A549 (cell line): Measurements from ENCODE around the gene PIK3IP1. TPM values are rescaled to one million over a fixed set of nuclear protein-coding genes. Genes with fewer than 3 reads are reported as not detected.

Experiments used
- ATAC-seq, 2 experiments: fragments of 200-7000 bp in 1 of 2; fragments of >200 bp in 1 of 2; cut with Nextera tagmentation in 1 of 2; cut with Tn5 transposase in 1 of 2; 3 replicates each; pipeline versions ENCODE4 v1.8.0 to v1.9.1; 2018 to 2020; ENCODE audit warnings: mild to moderate bottlenecking in 1 of 2, moderate library complexity in 1 of 2
- CTCF ChIA-PET: fragments of 300-600 bp; sonication (Branson Sonifier 250); formaldehyde crosslinking; extraction: SDS; loops from one replicate; lab custom pipeline; 2021; ENCODE audit warnings: antibody characterized with exemption, inconsistent platforms; lab: Yijun Ruan, JAX
- POLR2A ChIA-PET: fragments of 350-600 bp; formaldehyde crosslinking; extraction: SDS; loops from one replicate; lab custom pipeline; 2021; ENCODE audit warnings: antibody characterized with exemption, inconsistent platforms; lab: Yijun Ruan, JAX
- DNase-seq, 2 experiments: peaks; one replicate each; pipeline versions ENCODE4 v3.0.0 to v3.0.0-alpha.2; 2011 to 2016; ENCODE audit warnings: low read depth in 1 of 2, low spot score in 1 of 2
- FAIRE-seq: peaks from 2 replicates; lab custom pipeline; 2011; peaks lifted over from hg19 to GRCh38; lab: Jason Lieb, UNC
- H3K27ac ChIP-seq, 2 experiments: fragments of >200 bp; sonication (Bioruptor Twin); formaldehyde crosslinking; 3 replicates each; pipeline ENCODE4 v1.5.1; 2016 to 2017
- H3K4me1 ChIP-seq: fragments of >200 bp; sonication (Bioruptor Twin); formaldehyde crosslinking; 3 replicates; pipeline ENCODE4 v1.6.1; 2016
- H3K4me2 ChIP-seq: fragments of >200 bp; sonication (Bioruptor Twin); formaldehyde crosslinking; 3 replicates; pipeline ENCODE4 v1.6.1; 2016
- H3K4me3 ChIP-seq: fragments of >200 bp; sonication (Bioruptor Twin); formaldehyde crosslinking; 3 replicates; pipeline ENCODE4 v1.5.1; 2016
- H3K9me3 ChIP-seq: fragments of >200 bp; sonication (Bioruptor Twin); formaldehyde crosslinking; 3 replicates; pipeline ENCODE4 v1.6.1; 2016
- BHLHE40 ChIP-seq: IDR thresholded peaks from 2 replicates; pipeline ENCODE4 v1.6.1; 2012; ENCODE audit warnings: low read depth, low read length, inconsistent platforms
- CBX8 ChIP-seq: fragments of 200-600 bp; sonication (generic); IDR thresholded peaks from 2 replicates; pipeline ENCODE4 v1.6.1; 2016
- CEBPB ChIP-seq, 2 experiments: fragments of >200 bp in 1 of 2; sonication (Bioruptor Twin) in 1 of 2; formaldehyde crosslinking in 1 of 2; IDR thresholded peaks; 2 replicates each; pipeline ENCODE4 v1.6.1; 2012 to 2016
- EHF ChIP-seq: fragments of 250-450 bp; sonication (Bioruptor Pico); IDR thresholded peaks from 2 replicates; pipeline ENCODE4 v1.5.0; 2020; ENCODE audit warnings: mild to moderate bottlenecking
- EHMT2 ChIP-seq: fragments of 200-600 bp; sonication (generic); IDR thresholded peaks from 2 replicates; pipeline ENCODE4 v1.6.1; 2016; ENCODE audit warnings: antibody characterized with exemption, low read depth, mild to moderate bottlenecking, moderate library complexity
- EP300 ChIP-seq, 2 experiments: fragments of >200 bp; sonication (Bioruptor Twin); formaldehyde crosslinking; IDR thresholded peaks; 2 replicates in 1 of 2; 3 replicates in 1 of 2; pipeline ENCODE4 v1.6.1; 2016 to 2017
- FOSB ChIP-seq: fragments of 250-450 bp; sonication (Bioruptor Pico); IDR thresholded peaks from 2 replicates; pipeline ENCODE4 v1.5.0; 2020; ENCODE audit warnings: mild to moderate bottlenecking, moderate library complexity
- FOSL2 ChIP-seq, 2 experiments: fragments of 450-650 bp in 1 of 2; fragments of >200 bp in 1 of 2; sonication (Bioruptor Twin) in 1 of 2; formaldehyde crosslinking; IDR thresholded peaks; 2 replicates each; pipeline versions ENCODE4 v1.5.0 to v1.6.1; 2016 to 2020; ENCODE audit warnings: mild to moderate bottlenecking in 1 of 2, moderate library complexity in 1 of 2
- FOXS1 ChIP-seq: fragments of 250-450 bp; sonication (Bioruptor Pico); IDR thresholded peaks from 2 replicates; pipeline ENCODE4 v1.5.0; 2020; ENCODE audit warnings: mild to moderate bottlenecking, moderate library complexity
- HDAC2 ChIP-seq: fragments of 200-600 bp; sonication (generic); IDR thresholded peaks from 2 replicates; pipeline ENCODE4 v1.6.1; 2016
- HOXB13 ChIP-seq: fragments of 250-450 bp; sonication (Bioruptor Pico); IDR thresholded peaks from 2 replicates; pipeline ENCODE4 v1.5.0; 2020; ENCODE audit warnings: low read depth, mild to moderate bottlenecking, moderate library complexity
- KDM5A ChIP-seq: fragments of 200-600 bp; sonication (generic); IDR thresholded peaks from 2 replicates; pipeline ENCODE4 v1.6.1; 2016; ENCODE audit warnings: antibody characterized with exemption, mild to moderate bottlenecking
- MAZ ChIP-seq: fragments of 150-350 bp; IDR thresholded peaks from 2 replicates; pipeline ENCODE4 v1.6.1; 2014; ENCODE audit warnings: antibody characterized with exemption, low read depth, low read length, borderline replicate concordance
- MYC ChIP-seq: IDR thresholded peaks from 2 replicates; pipeline ENCODE4 v1.6.1; 2012; ENCODE audit warnings: mild to moderate bottlenecking, inconsistent platforms, low read length, improper control_type of control experiment, borderline replicate concordance
- PHF8 ChIP-seq: fragments of 200-600 bp; sonication (generic); IDR thresholded peaks from 2 replicates; pipeline ENCODE4 v1.6.1; 2016; ENCODE audit warnings: low read depth, mild to moderate bottlenecking, antibody characterized with exemption, moderate library complexity, borderline replicate concordance
- POLR2A ChIP-seq: IDR thresholded peaks from 2 replicates; pipeline ENCODE4 v1.6.1; 2012; ENCODE audit warnings: mild to moderate bottlenecking, low read length
- POLR2AphosphoS2 ChIP-seq: conservative IDR thresholded peaks from 2 replicates; pipeline ENCODE4 v1.6.1; 2012; ENCODE audit warnings: low read length, improper control_type of control experiment, inconsistent platforms
- RAD21 ChIP-seq, 2 experiments: fragments of >200 bp in 1 of 2; sonication (Bioruptor Twin) in 1 of 2; formaldehyde crosslinking in 1 of 2; IDR thresholded peaks in 1 of 2; conservative IDR thresholded peaks in 1 of 2; 2 replicates in 1 of 2; 3 replicates in 1 of 2; pipeline ENCODE4 v1.6.1; 2012 to 2018; ENCODE audit warnings: inconsistent platforms in 1 of 2
- RFX5 ChIP-seq: fragments of 450-650 bp; IDR thresholded peaks from 2 replicates; pipeline ENCODE4 v1.7.1; 2014; ENCODE audit warnings: antibody characterized with exemption, mild to moderate bottlenecking, moderate library complexity
- SMC3 ChIP-seq: fragments of >200 bp; sonication (Bioruptor Twin); formaldehyde crosslinking; IDR thresholded peaks from 3 replicates; pipeline ENCODE4 v1.6.1; 2018; ENCODE audit warnings: inconsistent platforms
- ZSCAN20 ChIP-seq: fragments of 250-450 bp; sonication (Bioruptor Pico); IDR thresholded peaks from 2 replicates; pipeline ENCODE4 v1.8.0; 2022; ENCODE audit warnings: mild to moderate bottlenecking, moderate library complexity
- WGBS: methylation state at CpG from one replicate; pipeline ENCODE4 v1.1.6; 2017; ENCODE audit errors: missing lambda C conversion rate; 5-methylcytosine and 5-hydroxymethylcytosine counted together
- polyA plus RNA-seq, 4 experiments: library from polyadenylated mRNA; depleted of rRNA in 3 of 4; stranded (reverse); fragments of >200 nt; fragmentation: RNase III in 1 of 4; extraction: RNeasy Plus Mini Kit Qiagen cat#74134 plus additional on column Dnase treatment in 1 of 4; gene quantifications; 2 replicates in 3 of 4; 3 replicates in 1 of 4; pipeline ENCODE4 v1.2.3, GENCODE V29; 2011 to 2017
- TF ChIP-seq, protein P1 (sequence below): fragments of 250-450 bp; sonication (Bioruptor Pico); IDR thresholded peaks from 2 replicates; pipeline ENCODE4 v1.5.0; 2021; ENCODE audit warnings: mild to moderate bottlenecking, moderate library complexity, borderline replicate concordance
- TF ChIP-seq, protein P2 (sequence below): IDR thresholded peaks from 2 replicates; pipeline ENCODE4 v1.6.1; 2012
- TF ChIP-seq, protein P3 (sequence below): fragments of 250-450 bp; sonication (Bioruptor Pico); IDR thresholded peaks from 2 replicates; pipeline ENCODE4 v1.5.0; 2020; ENCODE audit warnings: low read depth, mild to moderate bottlenecking, moderate library complexity
- TF ChIP-seq, protein P4 (sequence below): fragments of 150-350 bp; IDR thresholded peaks from 2 replicates; pipeline ENCODE4 v1.6.1; 2014; ENCODE audit warnings: low read depth, mild to moderate bottlenecking, low read length
- TF ChIP-seq, protein P5 (sequence below): fragments of 450-650 bp; IDR thresholded peaks from 2 replicates; pipeline ENCODE4 v1.6.1; 2014; ENCODE audit warnings: antibody characterized with exemption

The PIK3IP1 gene
- polyA plus RNA-seq, 2 of the 4 experiments (the other 2 are of a cell fraction), result 0.90 to 1.6 TPM

DNA sequence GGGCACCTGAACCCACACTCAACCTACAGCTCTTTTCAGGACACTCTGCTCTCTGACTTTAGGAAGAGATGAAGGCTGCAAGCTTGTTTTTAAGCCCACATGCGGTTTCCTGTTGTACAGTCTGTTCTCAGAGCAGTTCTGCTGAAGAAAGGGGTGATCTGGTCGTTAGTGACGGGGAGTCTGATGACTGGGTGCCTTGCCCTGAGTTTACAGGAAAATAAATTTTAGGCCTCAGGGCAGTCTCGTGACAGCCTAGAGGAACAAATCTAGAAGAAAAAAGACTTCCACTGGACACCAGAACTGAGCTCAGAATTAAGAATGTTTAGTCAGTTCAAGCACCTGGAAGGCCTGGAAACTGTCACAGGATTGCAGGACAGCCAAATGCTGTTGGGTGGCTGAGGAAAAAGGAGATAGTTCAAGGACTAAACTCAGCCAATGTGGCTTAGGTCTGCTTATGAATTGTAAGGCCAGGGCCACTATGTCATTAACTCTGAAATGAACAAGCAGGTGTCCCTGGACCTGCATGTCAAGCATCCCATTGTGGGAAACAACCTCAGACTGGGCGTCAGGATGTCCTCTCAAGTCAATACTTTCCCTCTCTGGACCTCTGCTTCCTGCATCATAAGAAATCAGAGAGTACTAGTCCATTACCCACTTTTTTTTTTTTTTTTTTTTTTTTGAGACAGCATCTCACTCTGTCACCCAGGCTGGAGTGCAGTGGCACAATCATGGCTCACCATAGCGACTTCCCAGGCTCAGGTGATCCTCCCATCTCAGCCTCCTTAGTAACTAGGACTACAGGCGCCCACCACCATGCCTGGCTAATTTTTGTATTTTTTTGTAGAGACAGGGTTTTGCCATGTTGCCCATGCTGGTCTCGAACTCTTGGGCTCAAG is 5.7 kb downstream of the PIK3IP1 start:
- DNase-seq (no peak), ATAC-seq (no peak), FAIRE-seq (no peak)
- ChIA-PET POLR2A (no interaction called here), CTCF (interaction anchor here (2.7 kb wide), 1 partner anchor 13 kb away, joined by 13 read pairs; no protein-coding TSS in a partner anchor)
- Histone ChIP-seq H3K9me3 (no peaks in the 10 kb centered on the region), H3K4me2 (no peak overlapping the region), H3K27ac (no peak overlapping the region), H3K4me1 (peaks cover 8% of the 10 kb centered on the region), H3K4me3 (no peak overlapping the region)
- TF ChIP-seq BHLHE40 (no peak), MAZ (no peak), ZSCAN20 (no peak), KDM5A (no peak), HDAC2 (no peak), HOXB13 (CRISPR knock-in tag) (no peak), POLR2A (no peak), EHF (CRISPR knock-in tag) (no peak), RFX5 (no peak), SMC3 (no peak), PHF8 (no peak)
- TF ChIP-seq, protein P1, sequence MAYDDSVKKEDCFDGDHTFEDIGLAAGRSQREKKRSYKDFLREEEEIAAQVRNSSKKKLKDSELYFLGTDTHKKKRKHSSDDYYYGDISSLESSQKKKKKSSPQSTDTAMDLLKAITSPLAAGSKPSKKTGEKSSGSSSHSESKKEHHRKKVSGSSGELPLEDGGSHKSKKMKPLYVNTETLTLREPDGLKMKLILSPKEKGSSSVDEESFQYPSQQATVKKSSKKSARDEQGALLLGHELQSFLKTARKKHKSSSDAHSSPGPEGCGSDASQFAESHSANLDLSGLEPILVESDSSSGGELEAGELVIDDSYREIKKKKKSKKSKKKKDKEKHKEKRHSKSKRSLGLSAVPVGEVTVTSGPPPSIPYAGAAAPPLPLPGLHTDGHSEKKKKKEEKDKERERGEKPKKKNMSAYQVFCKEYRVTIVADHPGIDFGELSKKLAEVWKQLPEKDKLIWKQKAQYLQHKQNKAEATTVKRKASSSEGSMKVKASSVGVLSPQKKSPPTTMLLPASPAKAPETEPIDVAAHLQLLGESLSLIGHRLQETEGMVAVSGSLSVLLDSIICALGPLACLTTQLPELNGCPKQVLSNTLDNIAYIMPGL (CRISPR knock-in tag), result no peak
- TF ChIP-seq, protein P2, sequence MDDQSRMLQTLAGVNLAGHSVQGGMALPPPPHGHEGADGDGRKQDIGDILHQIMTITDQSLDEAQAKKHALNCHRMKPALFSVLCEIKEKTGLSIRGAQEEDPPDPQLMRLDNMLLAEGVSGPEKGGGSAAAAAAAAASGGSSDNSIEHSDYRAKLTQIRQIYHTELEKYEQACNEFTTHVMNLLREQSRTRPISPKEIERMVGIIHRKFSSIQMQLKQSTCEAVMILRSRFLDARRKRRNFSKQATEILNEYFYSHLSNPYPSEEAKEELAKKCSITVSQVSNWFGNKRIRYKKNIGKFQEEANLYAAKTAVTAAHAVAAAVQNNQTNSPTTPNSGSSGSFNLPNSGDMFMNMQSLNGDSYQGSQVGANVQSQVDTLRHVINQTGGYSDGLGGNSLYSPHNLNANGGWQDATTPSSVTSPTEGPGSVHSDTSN, result no peak
- WGBS, result 74% methylated on average over 8 of the region's 8 CpGs

DNA sequence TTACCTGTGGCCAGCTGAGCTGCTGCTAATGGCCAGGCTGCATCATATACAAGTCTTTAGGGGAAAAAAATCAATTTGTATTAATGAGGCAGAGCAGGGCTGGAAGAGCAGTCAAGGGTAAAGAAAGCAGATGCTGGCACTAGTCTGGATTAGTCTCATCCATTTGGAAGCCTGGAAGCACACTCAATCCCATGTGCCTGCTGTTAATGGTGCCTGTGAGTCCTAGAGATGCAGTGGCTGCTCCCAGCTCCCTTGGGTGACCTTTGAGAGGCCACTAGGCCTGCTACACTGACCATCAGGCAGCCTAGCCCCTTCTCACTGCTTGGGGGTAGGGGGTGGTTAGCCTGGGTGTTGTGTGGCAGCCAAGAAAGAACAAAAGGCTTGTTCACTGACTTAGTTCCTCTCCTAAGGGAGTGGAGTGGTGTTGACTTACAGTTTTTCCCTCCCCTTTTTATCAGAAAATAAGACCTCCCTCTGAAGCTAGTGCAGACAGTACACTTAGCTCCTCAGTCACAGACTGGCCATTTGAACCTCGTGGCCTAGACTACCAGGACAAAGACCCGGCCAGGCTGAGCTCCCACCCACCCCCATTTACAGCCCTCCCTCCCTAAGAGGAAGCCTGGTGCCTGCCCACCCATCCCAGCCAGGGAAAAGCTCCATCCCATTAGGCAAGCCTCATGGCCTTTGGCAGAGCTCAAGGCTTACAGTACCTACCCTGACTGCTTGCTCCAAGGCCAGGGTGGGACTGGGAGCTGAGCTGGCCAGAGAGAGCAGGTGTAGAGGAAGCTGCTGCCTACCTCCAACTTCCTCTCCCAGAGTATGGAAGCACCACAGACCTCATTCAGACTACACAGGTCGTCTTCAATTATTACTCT is 7.8 kb downstream of the PIK3IP1 start:
- FAIRE-seq (no peak), ATAC-seq (no peak), DNase-seq (no peak)
- ChIA-PET POLR2A (no interaction called here), CTCF (interaction anchor here (0.9 to 2.7 kb wide), 2 partner anchors 11 to 73 kb away, joined by 5 to 13 read pairs; partner anchors contain the start of gene LIMK2)
- H3K4me1 ChIP-seq, result no peaks in the 10 kb centered on the region
- H3K27ac ChIP-seq, result no peak overlapping the region
- H3K4me3 ChIP-seq, result no peak overlapping the region
- TF ChIP-seq FOSB (CRISPR knock-in tag) (no peak), CEBPB (IDR thresholded peaks at IDR 0.05) (no peak), FOSL2 (IDR thresholded peaks at IDR 0.05) (no peak), FOSL2 (CRISPR knock-in tag; IDR thresholded peaks at IDR 0.05) (no peak), HOXB13 (CRISPR knock-in tag) (no peak), EP300 (IDR thresholded peaks at IDR 0.05) (no peak), RAD21 (conservative IDR thresholded peaks at IDR 0.05 in 1 of 2, IDR thresholded peaks at IDR 0.05 in 1 of 2) (no peak), POLR2AphosphoS2 (no peak), EHMT2 (no peak), MYC (no peak), FOXS1 (no peak), CBX8 (no peak)
- TF ChIP-seq, protein P3, sequence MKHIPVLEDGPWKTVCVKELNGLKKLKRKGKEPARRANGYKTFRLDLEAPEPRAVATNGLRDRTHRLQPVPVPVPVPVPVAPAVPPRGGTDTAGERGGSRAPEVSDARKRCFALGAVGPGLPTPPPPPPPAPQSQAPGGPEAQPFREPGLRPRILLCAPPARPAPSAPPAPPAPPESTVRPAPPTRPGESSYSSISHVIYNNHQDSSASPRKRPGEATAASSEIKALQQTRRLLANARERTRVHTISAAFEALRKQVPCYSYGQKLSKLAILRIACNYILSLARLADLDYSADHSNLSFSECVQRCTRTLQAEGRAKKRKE (CRISPR knock-in tag), result no peak
- TF ChIP-seq, protein P4, sequence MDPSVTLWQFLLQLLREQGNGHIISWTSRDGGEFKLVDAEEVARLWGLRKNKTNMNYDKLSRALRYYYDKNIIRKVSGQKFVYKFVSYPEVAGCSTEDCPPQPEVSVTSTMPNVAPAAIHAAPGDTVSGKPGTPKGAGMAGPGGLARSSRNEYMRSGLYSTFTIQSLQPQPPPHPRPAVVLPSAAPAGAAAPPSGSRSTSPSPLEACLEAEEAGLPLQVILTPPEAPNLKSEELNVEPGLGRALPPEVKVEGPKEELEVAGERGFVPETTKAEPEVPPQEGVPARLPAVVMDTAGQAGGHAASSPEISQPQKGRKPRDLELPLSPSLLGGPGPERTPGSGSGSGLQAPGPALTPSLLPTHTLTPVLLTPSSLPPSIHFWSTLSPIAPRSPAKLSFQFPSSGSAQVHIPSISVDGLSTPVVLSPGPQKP, result no peak
- TF ChIP-seq, protein P5, sequence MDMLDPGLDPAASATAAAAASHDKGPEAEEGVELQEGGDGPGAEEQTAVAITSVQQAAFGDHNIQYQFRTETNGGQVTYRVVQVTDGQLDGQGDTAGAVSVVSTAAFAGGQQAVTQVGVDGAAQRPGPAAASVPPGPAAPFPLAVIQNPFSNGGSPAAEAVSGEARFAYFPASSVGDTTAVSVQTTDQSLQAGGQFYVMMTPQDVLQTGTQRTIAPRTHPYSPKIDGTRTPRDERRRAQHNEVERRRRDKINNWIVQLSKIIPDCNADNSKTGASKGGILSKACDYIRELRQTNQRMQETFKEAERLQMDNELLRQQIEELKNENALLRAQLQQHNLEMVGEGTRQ, result no peak
- TF ChIP-seq, protein P2, result no peak
- H3K4me2 ChIP-seq, result no peak overlapping the region
- no peaks in the 10 kb centered on the region for H3K9me3 ChIP-seq
- WGBS, result 19% methylated on average over 3 of the region's 3 CpGs
